Measurements from ENCODE around the gene ASB18.

The ASB18 gene

DNA sequence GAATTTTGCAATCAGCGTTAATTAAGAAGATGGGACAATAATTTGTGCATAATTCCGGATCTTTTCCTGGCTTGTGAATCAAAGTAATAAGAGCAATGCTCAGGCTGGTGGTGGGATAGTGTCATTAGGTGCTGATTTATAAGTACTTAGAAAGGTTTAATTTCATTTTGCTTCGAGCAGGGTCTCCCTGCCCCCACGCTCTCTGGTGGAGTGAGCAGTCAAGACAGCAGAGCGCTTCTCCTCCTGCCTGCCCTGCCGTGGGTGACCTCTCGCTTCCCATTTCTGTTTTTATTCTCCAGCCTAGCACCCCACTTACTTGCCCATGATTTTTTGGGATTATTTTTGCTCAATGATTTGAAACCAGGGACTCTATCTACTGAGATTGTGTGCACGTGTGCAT is 7.1 kb downstream of the ASB18 start:
- Histone ChIP-seq H3K9me2 (replicated peaks; ENCODE audit: low read depth, low read length) (no peaks in the 10 kb centered on the region), H3K4me3 (ENCODE audit: low read length, poor library complexity, severe bottlenecking) (no peak overlapping the region), H3K9me3 (ENCODE audit: insufficient read depth, low read depth, low read length) (peaks cover 4% of the 10 kb centered on the region; the same call in 1 of the 2 replicates)

GRCh38 chr2:236256366-236256985 is 7.7 kb downstream of the ASB18 start:
- H3K4me1 ChIP-seq (ENCODE audit: insufficient read depth, low read length, poor library complexity, severe bottlenecking), result no peaks in the 10 kb centered on the region
- H3F3A ChIP-seq (ENCODE audit: low read depth), result no peaks in the 10 kb centered on the region
- H3K9me3 ChIP-seq (ENCODE audit: insufficient read depth, low read depth, low read length), result no peaks in the 10 kb centered on the region; the same call in 1 of the 2 replicates
- H3K36me3 ChIP-seq (ENCODE audit: insufficient read depth, low read length), result no peaks in the 10 kb centered on the region
- no peaks in the 10 kb centered on the region for H3K9me2 ChIP-seq (replicated peaks; ENCODE audit: low read depth, low read length)
- H3K79me2 ChIP-seq (ENCODE audit: insufficient read depth, low read length), result no peaks in the 10 kb centered on the region
- H3K9ac ChIP-seq (ENCODE audit: low read depth, low read length, poor library complexity, severe bottlenecking), result no peak overlapping the region
- no peak overlapping the region for H3K4me3 ChIP-seq (ENCODE audit: low read length, poor library complexity, severe bottlenecking)
- no peak overlapping the region for H3K4me2 ChIP-seq (ENCODE audit: low read depth, low read length, poor library complexity, severe bottlenecking)
- no peak overlapping the region for H2AFZ ChIP-seq (ENCODE audit: low read length)
- H3K27me3 ChIP-seq (ENCODE audit: insufficient read depth, low read length, poor library complexity, severe bottlenecking), result no peaks in the 10 kb centered on the region
- TF ChIP-seq, protein P1, sequence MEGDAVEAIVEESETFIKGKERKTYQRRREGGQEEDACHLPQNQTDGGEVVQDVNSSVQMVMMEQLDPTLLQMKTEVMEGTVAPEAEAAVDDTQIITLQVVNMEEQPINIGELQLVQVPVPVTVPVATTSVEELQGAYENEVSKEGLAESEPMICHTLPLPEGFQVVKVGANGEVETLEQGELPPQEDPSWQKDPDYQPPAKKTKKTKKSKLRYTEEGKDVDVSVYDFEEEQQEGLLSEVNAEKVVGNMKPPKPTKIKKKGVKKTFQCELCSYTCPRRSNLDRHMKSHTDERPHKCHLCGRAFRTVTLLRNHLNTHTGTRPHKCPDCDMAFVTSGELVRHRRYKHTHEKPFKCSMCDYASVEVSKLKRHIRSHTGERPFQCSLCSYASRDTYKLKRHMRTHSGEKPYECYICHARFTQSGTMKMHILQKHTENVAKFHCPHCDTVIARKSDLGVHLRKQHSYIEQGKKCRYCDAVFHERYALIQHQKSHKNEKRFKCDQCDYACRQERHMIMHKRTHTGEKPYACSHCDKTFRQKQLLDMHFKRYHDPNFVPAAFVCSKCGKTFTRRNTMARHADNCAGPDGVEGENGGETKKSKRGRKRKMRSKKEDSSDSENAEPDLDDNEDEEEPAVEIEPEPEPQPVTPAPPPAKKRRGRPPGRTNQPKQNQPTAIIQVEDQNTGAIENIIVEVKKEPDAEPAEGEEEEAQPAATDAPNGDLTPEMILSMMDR (conservative IDR thresholded peaks at IDR 0.05; ENCODE audit: low read length), result no peak
- TF ChIP-seq EZH2phosphoT487 (IDR thresholded peaks at IDR 0.05; ENCODE audit: borderline replicate concordance), result no peak
- no peaks in the 10 kb centered on the region for H4K20me1 ChIP-seq (ENCODE audit: insufficient read depth, low read length, poor library complexity, severe bottlenecking)

More for the DNA sequence above, 7.1 kb downstream of the ASB18 start:
- Histone ChIP-seq H3K4me1 (ENCODE audit: insufficient read depth, low read length, poor library complexity, severe bottlenecking) (no peaks in the 10 kb centered on the region), H4K20me1 (ENCODE audit: insufficient read depth, low read length, poor library complexity, severe bottlenecking) (no peaks in the 10 kb centered on the region), H3K27me3 (ENCODE audit: insufficient read depth, low read length, poor library complexity, severe bottlenecking) (no peaks in the 10 kb centered on the region), H3F3A (ENCODE audit: low read depth) (no peaks in the 10 kb centered on the region), H3K4me2 (ENCODE audit: low read depth, low read length, poor library complexity, severe bottlenecking) (no peak overlapping the region), H2AFZ (ENCODE audit: low read length) (no peak overlapping the region), H3K79me2 (ENCODE audit: insufficient read depth, low read length) (no peaks in the 10 kb centered on the region), H3K9ac (ENCODE audit: low read depth, low read length, poor library complexity, severe bottlenecking) (no peak overlapping the region), H3K36me3 (ENCODE audit: insufficient read depth, low read length) (no peaks in the 10 kb centered on the region)
- TF ChIP-seq, protein P1 (conservative IDR thresholded peaks at IDR 0.05; ENCODE audit: low read length), result no peak
- no peak for TF ChIP-seq EZH2phosphoT487 (IDR thresholded peaks at IDR 0.05; ENCODE audit: borderline replicate concordance)

DNA sequence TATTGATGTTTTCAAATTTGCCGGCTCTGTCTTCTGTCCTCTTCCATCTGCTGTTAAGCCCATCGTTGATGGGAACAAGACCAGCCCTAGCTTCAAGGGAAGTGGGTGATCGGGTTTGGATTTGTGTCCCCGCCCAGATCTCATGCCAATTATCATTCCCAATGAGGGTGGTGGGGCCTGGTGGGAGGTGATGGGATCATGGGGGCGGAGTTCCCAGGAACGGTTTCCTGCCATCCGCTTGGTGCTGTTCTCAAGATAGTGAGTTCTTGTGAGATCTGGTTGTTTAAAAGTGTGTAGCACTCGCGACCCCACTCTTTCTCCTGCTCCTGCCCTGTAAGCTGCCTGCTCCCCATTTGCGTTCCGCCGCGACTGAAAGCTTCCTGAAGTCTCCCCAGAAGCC is 9.5 kb downstream of the ASB18 start:
- no peak for TF ChIP-seq EZH2phosphoT487 (IDR thresholded peaks at IDR 0.05; ENCODE audit: borderline replicate concordance)
- TF ChIP-seq, protein P1 (conservative IDR thresholded peaks at IDR 0.05; ENCODE audit: low read length), result no peak
- Histone ChIP-seq H3K79me2 (ENCODE audit: insufficient read depth, low read length) (no peaks in the 10 kb centered on the region), H3K27me3 (ENCODE audit: insufficient read depth, low read length, poor library complexity, severe bottlenecking) (no peaks in the 10 kb centered on the region), H3K9ac (ENCODE audit: low read depth, low read length, poor library complexity, severe bottlenecking) (no peak overlapping the region), H3F3A (ENCODE audit: low read depth) (no peaks in the 10 kb centered on the region), H4K20me1 (ENCODE audit: insufficient read depth, low read length, poor library complexity, severe bottlenecking) (no peaks in the 10 kb centered on the region), H3K9me3 (ENCODE audit: insufficient read depth, low read depth, low read length) (no peaks in the 10 kb centered on the region; the same call in 1 of the 2 replicates), H2AFZ (ENCODE audit: low read length) (no peak overlapping the region), H3K36me3 (ENCODE audit: insufficient read depth, low read length) (no peaks in the 10 kb centered on the region), H3K4me3 (ENCODE audit: low read length, poor library complexity, severe bottlenecking) (no peak overlapping the region), H3K4me1 (ENCODE audit: insufficient read depth, low read length, poor library complexity, severe bottlenecking) (no peaks in the 10 kb centered on the region), H3K4me2 (ENCODE audit: low read depth, low read length, poor library complexity, severe bottlenecking) (no peak overlapping the region), H3K9me2 (replicated peaks; ENCODE audit: low read depth, low read length) (no peaks in the 10 kb centered on the region)

Data from Loucy (cell line).